Activated CD8-positive, alpha-beta memory T cell treated with anti-CD3 and anti-CD28 coated beads, Interleukin-2, amount 50 U/mL, for 48 hours (primary cell): ENCODE measurements around the gene ANO3.

ENCODE experiments used
- DNase-seq: peaks from one replicate; pipeline ENCODE4 v3.0.0-alpha.2; 2020

Gene ANO3

GRCh38 chr11:26510164-26510563 is 178.2 kb downstream of the ANO3 start:
- no peak for DNase-seq

- no peak for DNase-seq
These were observed 178.8 kb downstream of the ANO3 start for GRCh38 chr11:26510756-26511155.

- no peak for DNase-seq
These were observed 180.3 kb downstream of the ANO3 start for GRCh38 chr11:26512196-26512595.

GRCh38 chr11:26519469-26519868 is 187.5 kb downstream of the ANO3 start:
- DNase-seq = no peak

- DNase-seq = no peak
These were observed 191.1 kb downstream of the ANO3 start for GRCh38 chr11:26522912-26523610.

GRCh38 chr11:26527685-26528084 is 195.8 kb downstream of the ANO3 start:
- no peak for DNase-seq

- no peak for DNase-seq
These were observed 205.4 kb downstream of the ANO3 start for GRCh38 chr11:26537341-26537740.

GRCh38 chr11:26539517-26539916 is 207.6 kb downstream of the ANO3 start:
- no peak for DNase-seq

GRCh38 chr11:26541870-26542269 is 209.9 kb downstream of the ANO3 start:
- DNase-seq = no peak

- no peak for DNase-seq
These were observed 217.2 kb downstream of the ANO3 start for GRCh38 chr11:26549176-26549575.

GRCh38 chr11:26550022-26550421 is 218.1 kb downstream of the ANO3 start:
- no peak for DNase-seq

- no peak for DNase-seq
These were observed 219.4 kb downstream of the ANO3 start for GRCh38 chr11:26551186-26551801.

- no peak for DNase-seq
These were observed 221.3 kb downstream of the ANO3 start for GRCh38 chr11:26553182-26553581.

GRCh38 chr11:26554455-26554854 is 222.5 kb downstream of the ANO3 start:
- DNase-seq = no peak

- no peak for DNase-seq
These were observed 224.7 kb downstream of the ANO3 start for GRCh38 chr11:26556582-26556981.

- DNase-seq = no peak
These were observed 225.7 kb downstream of the ANO3 start for GRCh38 chr11:26557666-26558065.

- DNase-seq = no peak
These were observed 226.3 kb downstream of the ANO3 start for GRCh38 chr11:26558190-26558589.

GRCh38 chr11:26569646-26570045 is 237.7 kb downstream of the ANO3 start:
- DNase-seq = no peak

- no peak for DNase-seq
These were observed 240.1 kb downstream of the ANO3 start, which contains the start of gene MUC15 for GRCh38 chr11:26571861-26572654. MUC15 (minus strand) TSS chr11:26572263; CDS start chr11:26567094, 5,169 bp downstream.

- DNase-seq = no peak
These were observed 241.0 kb downstream of the ANO3 start for GRCh38 chr11:26572770-26573402.

GRCh38 chr11:26573896-26574295 is 242.0 kb downstream of the ANO3 start:
- no peak for DNase-seq

GRCh38 chr11:26575946-26576345 is 244.0 kb downstream of the ANO3 start:
- DNase-seq = no peak

- DNase-seq = no peak
These were observed 247.2 kb downstream of the ANO3 start for GRCh38 chr11:26578998-26579661.
